GM13977 (cell line): ENCODE data around the gene DAD1.

Source experiments
- DNase-seq: peaks from one replicate; pipeline ENCODE4 v3.0.0; 2012; ENCODE audit warnings: low spot score
- CTCF ChIP-seq: IDR thresholded peaks from 2 replicates; pipeline ENCODE4 v1.5.1; 2012; ENCODE audit warnings: mild to moderate bottlenecking, control low read depth; ENCODE audit not compliant: insufficient read depth; ENCODE audit errors: extremely low read depth, missing control alignments
- in situ Hi-C: fragments of 300-500 bp; cut with MboI; formaldehyde crosslinking; loops from one replicate; pipeline ENCODE4 v1.12.0; 2022; ENCODE audit warnings: low sequenced_read_pairs, low pct_unique_long_range_greater_than_20kb, mixed read lengths, inconsistent platforms; ENCODE audit not compliant: unreplicated experiment

DAD1 gene

GRCh38 chr14:22517117-22517720 is 71.8 kb downstream of the DAD1 start:
- in situ Hi-C loops = no loop called here
- no peak for DNase-seq
- TF ChIP-seq CTCF = no peak

- in situ Hi-C loops = no loop called here
- DNase-seq = no peak
- no peak for TF ChIP-seq CTCF
Measured at GRCh38 chr14:22515929-22516328, 73.1 kb downstream of the DAD1 start.
